SK-N-SH (cell line): ENCODE data around the gene PRPH. TPM values are rescaled to one million over a fixed set of nuclear protein-coding genes. Genes with fewer than 3 reads are reported as not detected.

Experiments used
- CTCF ChIA-PET: fragments of 300-600, 350-600 bp; formaldehyde crosslinking; extraction: SDS; loops from one replicate; lab custom pipeline; 2021; lab: Yijun Ruan, JAX
- POLR2A ChIA-PET: fragments of 350-600 bp; sonication (Branson Sonifier 250); formaldehyde crosslinking; extraction: SDS; loops from one replicate; lab custom pipeline; 2020; ENCODE audit warnings: antibody characterized with exemption, inconsistent platforms; lab: Yijun Ruan, JAX
- DNase-seq: peaks from one replicate; pipeline ENCODE4 v3.0.0; 2012
- H2AFZ ChIP-seq: fragments of 200-600 bp; sonication (generic); 2 replicates; pipeline ENCODE4 v1.8.1; 2016; ENCODE audit warnings: antibody characterized with exemption, mild to moderate bottlenecking, low read depth
- H3F3A ChIP-seq: fragments of 200-600 bp; sonication (generic); replicated peaks from 2 replicates; pipeline ENCODE3; 2016; ENCODE audit warnings: antibody characterized with exemption, mild to moderate bottlenecking; ENCODE audit not compliant: insufficient read depth
- H3K27ac ChIP-seq, 2 experiments: fragments of 200-500 bp in 1 of 2; fragments of 200-600 bp in 1 of 2; sonication (Bioruptor generic) in 1 of 2; sonication (generic), shearing (Covaris generic) in 1 of 2; 2 replicates each; pipeline versions ENCODE4 v1.5.1 to v1.6.1; 2014 to 2016; ENCODE audit warnings: low read depth in 2 of 2, inconsistent platforms in 1 of 2, low read length in 1 of 2, mild to moderate bottlenecking in 1 of 2, mixed read lengths in 1 of 2
- H3K27me3 ChIP-seq: fragments of 200-600 bp; sonication (generic), shearing (Covaris generic); 2 replicates; pipeline ENCODE4 v1.6.1; 2016; ENCODE audit warnings: mixed run types; ENCODE audit not compliant: insufficient read depth
- H3K36me3 ChIP-seq, 2 experiments: fragments of 200-500 bp in 1 of 2; fragments of 200-600 bp in 1 of 2; sonication (Bioruptor generic) in 1 of 2; sonication (generic) in 1 of 2; replicated peaks in 1 of 2; 2 replicates each; pipeline versions ENCODE3 to v1.5.1; 2014 to 2016; ENCODE audit warnings: low read length in 1 of 2, mild to moderate bottlenecking in 1 of 2; ENCODE audit not compliant: insufficient read depth in 2 of 2, control insufficient read depth in 1 of 2
- H3K4me1 ChIP-seq, 2 experiments: fragments of 200-500 bp in 1 of 2; fragments of 200-600 bp in 1 of 2; sonication (Bioruptor generic) in 1 of 2; sonication (generic), shearing (Covaris generic) in 1 of 2; 2 replicates each; pipeline versions ENCODE4 v1.5.1 to v1.6.1; 2014 to 2016; ENCODE audit warnings: low read depth in 1 of 2, low read length in 1 of 2, mixed run types in 1 of 2; ENCODE audit not compliant: insufficient read depth in 2 of 2, control insufficient read depth in 1 of 2
- H3K4me2 ChIP-seq: fragments of 200-600 bp; sonication (generic), shearing (Covaris generic); 2 replicates; pipeline ENCODE4 v1.6.1; 2017; ENCODE audit warnings: mixed run types
- H3K4me3 ChIP-seq, 2 experiments: fragments of 200-500 bp in 1 of 2; fragments of 200-600 bp in 1 of 2; sonication (Bioruptor generic) in 1 of 2; sonication (generic), shearing (Covaris generic) in 1 of 2; 2 replicates each; pipeline versions ENCODE4 v1.5.1 to v1.8.1; 2014 to 2016; ENCODE audit warnings: low read depth in 2 of 2, inconsistent platforms in 1 of 2, low read length in 1 of 2, mild to moderate bottlenecking in 1 of 2, mixed read lengths in 1 of 2, moderate library complexity in 1 of 2
- H3K79me2 ChIP-seq: fragments of 200-600 bp; sonication (generic); 2 replicates; pipeline ENCODE4 v1.8.1; 2017; ENCODE audit warnings: mild to moderate bottlenecking; ENCODE audit not compliant: insufficient read depth
- H3K9ac ChIP-seq: fragments of 200-600 bp; sonication (generic); 2 replicates; pipeline ENCODE4 v1.6.1; 2017; ENCODE audit warnings: mixed run types
- H3K9me2 ChIP-seq: fragments of 200-600 bp; sonication (generic); 2 replicates; pipeline ENCODE4 v1.6.1; 2017; ENCODE audit warnings: mixed run types
- H3K9me3 ChIP-seq: fragments of 200-600 bp; sonication (generic); 2 replicates; pipeline ENCODE4 v1.6.1; 2017; ENCODE audit warnings: mixed run types, mild to moderate bottlenecking, moderate library complexity
- H4K20me1 ChIP-seq: fragments of 200-600 bp; sonication (generic); 2 replicates; pipeline ENCODE4 v1.6.1; 2017; ENCODE audit warnings: mild to moderate bottlenecking, mixed run types; ENCODE audit not compliant: insufficient read depth
- NFIC ChIP-seq: IDR thresholded peaks from 2 replicates; pipeline ENCODE4 v1.4.0; 2012; ENCODE audit warnings: borderline replicate concordance
- WGBS: methylation state at CpG from one replicate; pipeline ENCODE4 v1.1.6; 2017; ENCODE audit warnings: low lambda C conversion rate; 5-methylcytosine and 5-hydroxymethylcytosine counted together
- polyA plus RNA-seq, 3 experiments: library from polyadenylated mRNA; depleted of rRNA; stranded (reverse); fragments of >200 nt; gene quantifications; 2 replicates each; pipeline ENCODE4 v1.2.3, GENCODE V29; 2012
- TF ChIP-seq, protein P1 (sequence below): fragments of 200-600 bp; sonication (generic); IDR thresholded peaks from 2 replicates; pipeline ENCODE4 v1.6.1; 2017; ENCODE audit warnings: antibody characterized with exemption, mild to moderate bottlenecking, moderate library complexity
- TF ChIP-seq, protein P2 (sequence below): IDR thresholded peaks from 2 replicates; pipeline ENCODE4 v1.4.0; 2012; ENCODE audit warnings: low read depth, borderline replicate concordance

Gene PRPH
- polyA plus RNA-seq, 1 of the 3 experiments (the other 2 are of a cell fraction) = 1.9 TPM

DNA sequence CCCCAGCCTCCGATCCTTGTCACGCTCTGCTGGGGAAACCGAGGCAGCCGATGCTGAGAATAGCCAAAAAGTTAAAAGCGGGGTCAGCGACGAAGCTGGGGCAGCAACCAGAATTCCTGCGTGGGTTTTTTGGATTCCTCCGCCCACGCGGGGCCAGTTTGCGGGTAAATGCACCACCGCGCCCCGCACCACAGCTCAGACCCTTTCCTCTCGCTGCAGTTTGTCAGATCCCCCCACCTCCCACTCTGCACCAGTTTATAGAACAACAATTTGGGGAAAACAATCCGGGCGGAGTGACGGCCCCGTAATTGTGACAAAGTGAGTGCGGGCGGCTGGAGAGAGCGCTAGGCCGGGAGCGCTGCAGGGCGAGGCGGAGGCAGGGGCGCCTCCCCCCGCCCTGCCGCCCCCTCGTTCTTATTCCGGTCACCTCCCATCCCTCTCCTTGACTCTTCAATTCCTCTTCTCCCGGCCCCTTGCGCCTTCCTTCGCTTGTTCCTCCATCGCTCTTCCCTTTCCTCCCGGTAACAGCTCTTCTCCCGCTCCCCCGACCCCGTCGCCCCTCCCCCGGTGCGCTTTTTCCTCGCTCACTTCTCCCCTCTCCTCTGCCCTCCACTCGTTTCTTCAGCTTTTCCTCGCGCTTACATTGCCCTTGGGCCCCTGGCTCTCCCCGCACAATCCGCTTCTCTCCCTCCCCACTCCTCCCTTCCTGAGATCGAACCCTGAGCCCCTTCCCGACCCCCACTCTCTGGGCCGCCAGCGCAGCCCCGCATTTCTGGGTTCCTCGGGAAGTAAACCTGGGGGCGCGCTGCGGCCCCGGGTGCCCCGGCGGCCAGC, 51.1 kb downstream of the PRPH start:
- peak; percentile 67 for DNase-seq
- Histone ChIP-seq H3K9me2 (no peaks in the 10 kb centered on the region), H3F3A (peaks cover 13% of the 10 kb centered on the region), H3K9ac (no peak overlapping the region), H3K36me3 (no peaks in the 10 kb centered on the region), H3K4me2 (peak overlapping the region; percentile 58), H3K27me3 (peaks cover 5% of the 10 kb centered on the region; the same call in 1 of the 2 replicates), H3K4me1 (peaks cover 15 to 38% of the 10 kb centered on the region in 2 experiments; a peak in 2 of 4 replicates), H3K79me2 (no peaks in the 10 kb centered on the region), H3K4me3 (peak overlapping the region; percentile 27 to 54; a peak in 3 of 4 replicates), H4K20me1 (no peaks in the 10 kb centered on the region), H3K27ac (no peak overlapping the region), H2AFZ (peak overlapping the region; percentile 71; the same call in 1 of the 2 replicates), H3K9me3 (no peaks in the 10 kb centered on the region)
- no peak for TF ChIP-seq NFIC
- TF ChIP-seq, protein P1, sequence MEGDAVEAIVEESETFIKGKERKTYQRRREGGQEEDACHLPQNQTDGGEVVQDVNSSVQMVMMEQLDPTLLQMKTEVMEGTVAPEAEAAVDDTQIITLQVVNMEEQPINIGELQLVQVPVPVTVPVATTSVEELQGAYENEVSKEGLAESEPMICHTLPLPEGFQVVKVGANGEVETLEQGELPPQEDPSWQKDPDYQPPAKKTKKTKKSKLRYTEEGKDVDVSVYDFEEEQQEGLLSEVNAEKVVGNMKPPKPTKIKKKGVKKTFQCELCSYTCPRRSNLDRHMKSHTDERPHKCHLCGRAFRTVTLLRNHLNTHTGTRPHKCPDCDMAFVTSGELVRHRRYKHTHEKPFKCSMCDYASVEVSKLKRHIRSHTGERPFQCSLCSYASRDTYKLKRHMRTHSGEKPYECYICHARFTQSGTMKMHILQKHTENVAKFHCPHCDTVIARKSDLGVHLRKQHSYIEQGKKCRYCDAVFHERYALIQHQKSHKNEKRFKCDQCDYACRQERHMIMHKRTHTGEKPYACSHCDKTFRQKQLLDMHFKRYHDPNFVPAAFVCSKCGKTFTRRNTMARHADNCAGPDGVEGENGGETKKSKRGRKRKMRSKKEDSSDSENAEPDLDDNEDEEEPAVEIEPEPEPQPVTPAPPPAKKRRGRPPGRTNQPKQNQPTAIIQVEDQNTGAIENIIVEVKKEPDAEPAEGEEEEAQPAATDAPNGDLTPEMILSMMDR = no peak
- ChIA-PET CTCF (interaction anchor here (0.6 to 10.6 kb wide), 20 partner anchors 9 to 257 kb away, joined by 3 to 256 read pairs (median 8); partner anchors contain the start of genes C1QL4, MCRS1 and PRPH), POLR2A (interaction anchor here (1.5 kb wide), 1 partner anchor 57 kb away, joined by 3 read pairs; no protein-coding TSS in a partner anchor)
- WGBS = 23% methylated on average over 61 of the region's 61 CpGs

DNA sequence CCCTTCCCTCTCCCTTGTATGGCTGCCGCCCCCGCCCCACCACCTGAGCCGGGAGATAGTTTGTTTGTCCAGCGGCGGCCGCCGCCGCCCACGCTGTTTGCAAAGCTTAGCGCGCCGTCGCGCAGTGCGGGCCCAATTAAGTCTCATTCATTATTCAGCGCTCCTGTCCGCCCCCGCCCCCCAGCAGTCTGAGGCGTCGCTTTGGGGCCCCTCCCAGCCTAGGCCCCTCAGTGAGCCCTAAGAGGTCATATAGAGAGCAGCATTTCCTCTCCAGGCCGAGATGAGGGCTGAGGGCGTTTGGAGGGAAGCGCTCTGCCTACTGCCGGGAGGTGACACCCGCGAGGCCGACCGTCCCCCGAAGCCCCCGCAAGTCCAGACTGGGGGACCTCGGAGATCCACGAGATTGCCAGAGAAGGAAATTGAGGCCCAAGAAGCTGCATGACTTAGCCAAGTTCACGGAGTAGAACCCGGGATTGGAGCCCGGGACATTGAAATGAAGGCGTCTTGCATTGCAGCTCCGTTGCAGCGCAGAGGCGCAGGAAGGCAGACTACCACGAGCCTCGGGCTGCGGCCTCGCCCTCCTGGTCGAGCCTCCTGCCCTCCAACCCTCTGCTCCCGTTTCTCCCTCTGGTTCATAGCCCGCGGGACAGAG, 51.8 kb downstream of the PRPH start, which contains the start of gene DNAJC22:
TSS of gene DNAJC22 (plus strand) at position 230 of the 652 bp plus-strand sequence. CDS start 1,985 bp downstream, outside the sequence.
- H3K9me2 ChIP-seq = no peaks in the 10 kb centered on the region
- H3F3A ChIP-seq = peaks cover 8% of the 10 kb centered on the region
- H3K79me2 ChIP-seq = no peaks in the 10 kb centered on the region
- H3K4me1 ChIP-seq = peaks cover 15 to 38% of the 10 kb centered on the region in 2 experiments; a peak in 2 of 4 replicates
- no peak within 1 kb of the TSS for H3K9ac ChIP-seq
- H3K27ac ChIP-seq = no peak within 1 kb of the TSS
- CTCF ChIA-PET = interaction anchor here (0.6 to 10.6 kb wide), 58 partner anchors 10 to 1475 kb away, joined by 3 to 256 read pairs (median 5); partner anchors contain the start of genes C1QL4, KCNH3, MCRS1 and PRPF40B
- WGBS = 18% methylated on average over 31 of the region's 47 CpGs
- TF ChIP-seq, protein P2, sequence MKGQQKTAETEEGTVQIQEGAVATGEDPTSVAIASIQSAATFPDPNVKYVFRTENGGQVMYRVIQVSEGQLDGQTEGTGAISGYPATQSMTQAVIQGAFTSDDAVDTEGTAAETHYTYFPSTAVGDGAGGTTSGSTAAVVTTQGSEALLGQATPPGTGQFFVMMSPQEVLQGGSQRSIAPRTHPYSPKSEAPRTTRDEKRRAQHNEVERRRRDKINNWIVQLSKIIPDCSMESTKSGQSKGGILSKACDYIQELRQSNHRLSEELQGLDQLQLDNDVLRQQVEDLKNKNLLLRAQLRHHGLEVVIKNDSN = no peak
- peaks cover 5% of the 10 kb centered on the region; the same call in 1 of the 2 replicates for H3K27me3 ChIP-seq
- no peaks in the 10 kb centered on the region for H3K36me3 ChIP-seq
- H3K4me3 ChIP-seq = peak within 1 kb of the TSS; percentile 27 to 54
- peak within 1 kb of the TSS; percentile 58 for H3K4me2 ChIP-seq
- no peak for DNase-seq
- POLR2A ChIA-PET = interaction anchor here (0.9 to 1.5 kb wide), 4 partner anchors 10 to 216 kb away, joined by 3 to 7 read pairs (median 3); partner anchors contain the start of genes C1QL4 and TUBA1B
- peak within 1 kb of the TSS; percentile 71; the same call in 1 of the 2 replicates for H2AFZ ChIP-seq
- H3K9me3 ChIP-seq = no peaks in the 10 kb centered on the region
- no peaks in the 10 kb centered on the region for H4K20me1 ChIP-seq
